RCC 7860 (cell line): ENCODE results near the gene S100A14.

Experiments used
- DNase-seq: peaks from one replicate; pipeline ENCODE4 v3.0.0-alpha.2; 2015; ENCODE audit warnings: low spot score
- FAIRE-seq: peaks from 2 replicates; lab custom pipeline; 2012; peaks lifted over from hg19 to GRCh38; lab: Jason Lieb, UNC

The S100A14 gene

GRCh38 chr1:153566414-153567371 lies 49.4 kb downstream of the S100A14 start:
- DNase-seq (peak; percentile 99), FAIRE-seq (peak; percentile 90)

- DNase-seq (peak; percentile 98), FAIRE-seq (peak; percentile 90)
Measured at GRCh38 chr1:153565529-153566374, 50.4 kb downstream of the S100A14 start, which contains the start of gene S100A2. TSS of gene S100A2 (minus strand) at chr1:153565844. CDS start at chr1:153563877, 1,967 bp downstream.
